DND-41 (cell line): ENCODE data around the gene CD34.

ENCODE experiments used
- EZH2 ChIP-seq: IDR thresholded peaks from 3 replicates; pipeline ENCODE4 v1.6.1; 2012; ENCODE audit warnings: borderline replicate concordance, low read depth, mild to moderate bottlenecking, moderate library complexity, low read length, inconsistent platforms; ENCODE audit not compliant: severe bottlenecking
- TF ChIP-seq, protein P1 (sequence below): IDR thresholded peaks from 2 replicates; pipeline ENCODE4 v1.5.1; 2012; ENCODE audit warnings: borderline replicate concordance, low read length, moderate library complexity, mild to moderate bottlenecking; ENCODE audit not compliant: poor library complexity, severe bottlenecking; ENCODE audit errors: extremely low read depth

DNA sequence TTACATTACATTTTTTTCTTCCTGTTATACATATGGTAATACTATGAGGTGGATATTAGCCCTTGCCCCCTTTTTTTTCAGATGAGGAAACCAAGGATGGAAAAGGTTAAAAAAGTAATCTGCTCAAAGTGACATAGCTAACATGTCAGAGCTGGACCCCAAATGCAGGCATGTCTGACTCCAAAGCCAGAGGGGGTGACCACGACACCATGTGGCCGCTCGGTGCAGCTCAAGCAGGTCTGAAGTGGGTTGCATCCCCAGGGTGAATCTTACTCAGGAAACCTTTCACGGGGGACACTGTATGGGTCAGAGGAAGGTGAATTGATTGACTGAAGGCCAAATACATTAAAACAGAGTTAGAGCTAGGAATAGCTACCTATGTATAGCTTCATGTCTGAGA, 34.8 kb downstream of the CD34 start:
- TF ChIP-seq, protein P1, sequence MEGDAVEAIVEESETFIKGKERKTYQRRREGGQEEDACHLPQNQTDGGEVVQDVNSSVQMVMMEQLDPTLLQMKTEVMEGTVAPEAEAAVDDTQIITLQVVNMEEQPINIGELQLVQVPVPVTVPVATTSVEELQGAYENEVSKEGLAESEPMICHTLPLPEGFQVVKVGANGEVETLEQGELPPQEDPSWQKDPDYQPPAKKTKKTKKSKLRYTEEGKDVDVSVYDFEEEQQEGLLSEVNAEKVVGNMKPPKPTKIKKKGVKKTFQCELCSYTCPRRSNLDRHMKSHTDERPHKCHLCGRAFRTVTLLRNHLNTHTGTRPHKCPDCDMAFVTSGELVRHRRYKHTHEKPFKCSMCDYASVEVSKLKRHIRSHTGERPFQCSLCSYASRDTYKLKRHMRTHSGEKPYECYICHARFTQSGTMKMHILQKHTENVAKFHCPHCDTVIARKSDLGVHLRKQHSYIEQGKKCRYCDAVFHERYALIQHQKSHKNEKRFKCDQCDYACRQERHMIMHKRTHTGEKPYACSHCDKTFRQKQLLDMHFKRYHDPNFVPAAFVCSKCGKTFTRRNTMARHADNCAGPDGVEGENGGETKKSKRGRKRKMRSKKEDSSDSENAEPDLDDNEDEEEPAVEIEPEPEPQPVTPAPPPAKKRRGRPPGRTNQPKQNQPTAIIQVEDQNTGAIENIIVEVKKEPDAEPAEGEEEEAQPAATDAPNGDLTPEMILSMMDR, result no peak
- no peak for TF ChIP-seq EZH2
